Measurements from ENCODE around the gene TAF10. TPM values are rescaled to one million over a fixed set of nuclear protein-coding genes. Genes with fewer than 3 reads are reported as not detected.

TAF10 gene
- total RNA-seq, 1 donor from 2014 or later, result 141 TPM

DNA sequence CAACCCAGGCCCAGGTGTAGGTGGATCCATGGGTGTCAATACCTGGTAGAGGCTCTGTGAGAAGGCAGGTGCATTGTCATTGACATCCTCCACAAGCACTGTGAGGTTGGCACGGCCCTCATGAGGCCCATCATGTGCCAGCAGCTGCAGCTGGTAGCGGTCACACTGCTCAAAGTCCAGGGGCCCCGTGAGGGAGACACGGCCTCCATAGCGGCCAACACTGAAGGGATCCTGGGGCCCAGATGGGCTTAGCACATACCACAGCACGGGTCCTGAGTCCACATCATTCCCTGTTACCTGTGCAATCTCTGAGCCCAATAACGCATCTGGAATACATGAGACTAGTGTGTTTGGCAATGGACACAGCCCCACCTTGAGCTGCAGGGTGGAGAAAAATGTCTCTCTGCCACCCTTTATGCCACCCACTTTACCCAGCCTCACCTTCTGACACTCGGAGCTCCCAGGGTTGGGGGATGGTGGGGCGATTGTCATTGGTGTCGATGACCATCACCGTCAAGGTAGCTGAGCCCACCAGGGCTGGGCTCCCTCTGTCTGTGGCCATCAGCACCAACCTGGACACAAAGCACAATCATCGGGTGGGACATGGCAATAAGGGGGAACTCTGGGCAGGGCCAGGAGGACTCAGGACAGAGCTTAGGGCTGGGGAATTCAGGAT, 13.3 kb upstream of the TAF10 start:
- H3K27ac Mint-ChIP-seq, result no peak overlapping the region
- H3K4me3 Mint-ChIP-seq, result no peak overlapping the region

DNA sequence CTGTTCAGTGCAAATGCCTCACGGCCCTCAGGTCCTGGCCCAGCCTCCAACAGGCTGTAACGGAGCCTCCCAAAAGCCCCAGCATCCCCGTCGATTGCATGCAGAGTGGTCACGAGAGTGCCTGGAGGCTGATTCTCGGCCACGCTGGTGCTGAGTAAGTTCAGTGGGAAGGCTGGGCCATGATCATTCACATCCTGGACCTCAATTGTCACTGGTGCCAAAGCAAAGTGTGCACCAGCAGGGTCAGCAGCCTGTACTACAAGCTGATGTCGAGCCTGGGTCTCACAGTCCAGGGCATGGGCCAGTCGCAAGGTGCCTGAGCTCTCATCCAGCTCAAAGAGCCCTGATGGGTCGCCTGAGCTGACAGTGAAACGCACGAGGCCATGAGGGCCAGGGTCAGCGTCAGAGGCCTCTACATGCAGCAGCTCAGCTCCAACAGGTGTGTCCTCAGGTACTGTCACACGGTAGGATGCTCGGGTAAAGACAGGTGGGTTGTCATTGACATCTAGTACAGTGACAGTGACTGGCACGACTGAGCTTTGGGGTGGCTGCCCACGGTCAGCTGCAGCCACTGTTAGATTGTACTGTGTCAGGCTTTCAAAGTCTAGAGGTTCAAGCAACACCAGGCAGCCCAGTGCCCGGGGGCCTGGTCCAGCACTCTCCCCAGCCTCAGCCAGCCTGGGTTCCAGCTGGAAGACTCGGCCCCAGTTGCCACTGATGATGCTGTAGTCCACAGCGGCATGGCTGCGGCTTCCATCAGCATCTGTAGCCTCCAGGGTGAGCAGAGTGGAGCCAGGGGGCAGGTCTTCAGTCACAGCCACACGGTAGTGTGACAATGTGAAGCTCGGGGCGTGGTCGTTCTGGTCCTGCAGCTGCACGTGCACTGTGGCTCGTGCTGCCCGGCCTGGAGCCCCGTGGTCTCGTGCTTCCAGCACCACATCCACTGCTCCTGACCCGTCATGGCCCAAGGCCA, 11.7 kb upstream of the TAF10 start:
- H3K27ac Mint-ChIP-seq, result no peak overlapping the region
- H3K4me1 Mint-ChIP-seq, result peaks cover 16% of the 10 kb centered on the region
- no peak for DNase-seq
- intact Hi-C loops (cut with micrococcal nuclease), result no loop called here
- H3K27me3 Mint-ChIP-seq, result no peaks in the 10 kb centered on the region
- no peaks in the 10 kb centered on the region for H3K9me3 Mint-ChIP-seq
- H3K4me3 Mint-ChIP-seq, result no peak overlapping the region
- no peaks in the 10 kb centered on the region for H3K36me3 Mint-ChIP-seq (ENCODE audit: low read depth)

More for the DNA sequence above, 13.3 kb upstream of the TAF10 start:
- peaks cover 16% of the 10 kb centered on the region for H3K4me1 Mint-ChIP-seq
- H3K36me3 Mint-ChIP-seq (ENCODE audit: low read depth), result no peaks in the 10 kb centered on the region
- intact Hi-C loops (cut with micrococcal nuclease), result no loop called here
- no peak for DNase-seq
- no peaks in the 10 kb centered on the region for H3K9me3 Mint-ChIP-seq
- no peaks in the 10 kb centered on the region for H3K27me3 Mint-ChIP-seq

DNA sequence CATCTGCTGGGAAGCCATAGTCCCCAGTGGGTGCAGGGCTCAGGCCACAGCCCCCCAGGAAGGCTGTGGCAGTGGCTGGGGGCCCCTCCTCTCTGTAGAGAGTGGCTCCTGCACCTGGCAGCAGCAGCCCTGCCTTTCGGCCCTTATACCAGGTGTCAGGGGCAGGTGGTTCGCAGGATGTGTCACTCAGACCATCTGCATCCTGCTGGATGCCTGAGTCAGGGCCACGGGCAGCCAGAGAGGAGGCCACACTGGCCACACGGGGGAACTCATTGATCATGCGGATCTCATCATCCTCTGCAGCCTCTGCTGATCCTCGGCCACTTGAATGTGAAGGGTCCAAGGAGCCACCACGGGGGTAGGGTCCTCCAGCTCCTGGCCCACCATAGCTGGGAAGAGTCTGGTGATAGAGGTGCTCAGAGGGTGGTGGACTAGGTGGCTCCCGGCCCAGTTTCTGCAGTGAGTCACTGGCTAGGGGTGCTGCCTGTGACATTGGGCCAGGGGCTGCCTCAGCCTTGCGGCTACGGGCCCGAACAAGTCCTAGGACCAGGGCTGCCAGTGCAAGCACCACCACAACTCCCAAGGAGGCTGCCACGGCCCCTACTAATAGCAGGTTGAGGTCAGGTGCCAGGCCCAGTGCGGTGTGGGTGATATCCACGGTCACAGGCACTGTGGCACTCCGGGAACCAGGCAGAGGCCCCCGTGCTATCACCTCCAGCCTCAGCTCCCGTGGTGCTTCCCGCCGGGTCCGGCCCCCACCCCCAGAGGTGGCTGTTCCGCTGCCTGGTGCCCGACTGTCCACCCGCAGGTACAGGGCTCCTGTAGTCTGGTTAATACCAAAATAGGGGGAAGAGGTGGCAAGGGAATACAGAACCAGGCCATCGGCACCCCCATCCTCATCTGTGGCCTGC, 10.5 kb upstream of the TAF10 start:
- H3K36me3 Mint-ChIP-seq (ENCODE audit: low read depth), result no peaks in the 10 kb centered on the region
- no peak overlapping the region for H3K4me3 Mint-ChIP-seq
- H3K27ac Mint-ChIP-seq, result no peak overlapping the region
- no peaks in the 10 kb centered on the region for H3K9me3 Mint-ChIP-seq
- no peak for DNase-seq
- H3K4me1 Mint-ChIP-seq, result peaks cover 9% of the 10 kb centered on the region
- intact Hi-C loops (cut with micrococcal nuclease), result no loop called here
- H3K27me3 Mint-ChIP-seq, result no peaks in the 10 kb centered on the region

DNA sequence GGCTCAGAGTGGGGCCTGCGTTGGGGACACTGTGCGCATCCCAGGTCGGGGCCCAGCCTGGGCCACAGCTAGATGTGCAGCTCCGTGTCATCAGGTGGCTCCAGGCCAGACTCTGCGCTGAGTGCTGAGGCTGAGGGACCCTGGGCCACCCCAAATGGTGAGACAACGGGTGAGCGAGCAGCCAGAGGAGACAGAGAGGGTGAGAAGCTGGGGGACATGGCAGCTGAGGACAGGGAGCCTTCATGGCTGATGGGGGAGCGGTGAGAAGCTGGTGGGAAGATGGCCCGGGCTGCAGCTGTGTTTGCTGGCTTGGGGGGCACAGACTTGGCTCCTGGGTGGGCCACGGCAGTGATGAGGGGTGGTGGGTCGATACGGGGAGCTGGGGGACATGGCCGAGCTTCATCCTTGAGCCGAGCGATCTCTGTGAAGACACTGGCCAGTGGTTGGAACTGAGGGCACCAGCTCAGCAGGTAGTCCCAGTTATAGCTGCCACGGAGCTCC, 9.7 kb upstream of the TAF10 start:
- Mint-ChIP-seq H3K36me3 (ENCODE audit: low read depth) (peaks cover under 1% of the 10 kb centered on the region), H3K9me3 (no peaks in the 10 kb centered on the region), H3K27me3 (no peaks in the 10 kb centered on the region), H3K4me3 (no peak overlapping the region), H3K27ac (no peak overlapping the region), H3K4me1 (peaks cover 4% of the 10 kb centered on the region)
- DNase-seq, result no peak
- intact Hi-C loops (cut with micrococcal nuclease), result no loop called here

DNA sequence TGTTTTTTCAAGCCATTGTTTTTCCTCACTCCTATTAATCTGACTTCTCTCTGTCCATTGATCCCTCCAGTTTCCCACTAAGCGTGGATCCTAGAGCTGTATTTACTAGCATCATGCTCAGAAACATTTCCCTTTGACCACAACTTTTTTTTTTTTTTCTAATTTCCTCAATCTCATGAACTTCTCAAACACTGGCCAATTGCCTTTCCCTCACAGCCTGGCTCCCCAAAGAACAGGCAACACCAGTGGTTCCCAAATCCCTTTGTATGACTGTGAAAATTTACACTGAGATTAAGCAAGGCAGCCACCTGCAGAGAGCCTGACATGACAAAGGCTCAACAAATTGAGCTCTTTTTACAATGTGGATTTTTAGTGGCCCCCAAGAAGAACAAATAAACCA, 8.6 kb upstream of the TAF10 start:
- no peaks in the 10 kb centered on the region for H3K9me3 Mint-ChIP-seq
- H3K27me3 Mint-ChIP-seq, result no peaks in the 10 kb centered on the region
- no peak overlapping the region for H3K27ac Mint-ChIP-seq
- H3K36me3 Mint-ChIP-seq (ENCODE audit: low read depth), result peaks cover 9% of the 10 kb centered on the region
- intact Hi-C loops (cut with micrococcal nuclease), result no loop called here
- H3K4me1 Mint-ChIP-seq, result peaks cover 3% of the 10 kb centered on the region
- no peak overlapping the region for H3K4me3 Mint-ChIP-seq
- DNase-seq, result no peak

DNA sequence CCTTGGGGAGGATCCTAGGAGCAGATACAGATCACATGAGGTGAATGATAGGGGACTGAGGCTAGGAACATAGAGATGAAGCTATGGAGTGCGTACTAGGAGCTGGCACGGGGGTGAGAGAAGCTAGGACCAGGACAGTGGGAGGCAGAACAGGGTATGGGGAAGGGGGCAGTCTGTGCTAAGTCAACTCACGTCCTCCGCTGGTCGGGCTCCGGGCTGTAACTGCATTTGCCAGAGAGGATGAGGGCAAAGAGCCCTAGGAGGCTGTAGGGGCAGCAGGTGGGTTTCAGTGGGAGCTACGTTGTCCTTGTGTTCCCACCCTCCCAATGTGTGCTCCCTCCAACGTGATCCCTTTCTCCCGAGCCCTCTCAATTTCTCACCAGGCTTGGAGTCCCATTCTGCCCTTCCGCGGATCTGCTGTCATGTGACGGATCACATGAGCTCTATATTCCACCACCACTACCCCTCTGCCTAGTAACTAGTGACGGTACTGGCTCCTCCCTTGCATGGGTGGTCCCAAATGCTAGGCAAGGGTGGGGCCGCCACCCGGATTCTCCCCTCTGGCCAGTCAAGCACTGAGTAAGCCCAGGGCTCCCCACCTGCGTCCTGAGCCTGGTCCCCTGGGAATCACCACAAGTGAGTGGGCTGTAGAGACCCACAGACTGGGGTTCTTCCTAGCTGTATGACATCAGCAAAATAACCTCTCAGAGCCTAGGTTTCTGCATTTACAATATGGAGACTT, 7.2 kb upstream of the TAF10 start, which contains the start of gene TPP1:
Gene TPP1 (minus strand): TSS at position 419 of the 742 bp plus-strand sequence. CDS start 22 bp downstream, at position 397.
- Mint-ChIP-seq H3K9me3 (no peaks in the 10 kb centered on the region), H3K4me1 (peaks cover 3% of the 10 kb centered on the region), H3K36me3 (ENCODE audit: low read depth) (peaks cover 22% of the 10 kb centered on the region), H3K27ac (no peak within 1 kb of the TSS), H3K4me3 (no peak within 1 kb of the TSS), H3K27me3 (no peaks in the 10 kb centered on the region)
- intact Hi-C loops (cut with micrococcal nuclease), result loop anchor here (1.0 to 2.0 kb wide), 4 partner anchors 8 to 64 kb away; partner anchors contain the start of genes ILK, MRPL17 and RRP8
- DNase-seq, result peak; percentile 98

DNA sequence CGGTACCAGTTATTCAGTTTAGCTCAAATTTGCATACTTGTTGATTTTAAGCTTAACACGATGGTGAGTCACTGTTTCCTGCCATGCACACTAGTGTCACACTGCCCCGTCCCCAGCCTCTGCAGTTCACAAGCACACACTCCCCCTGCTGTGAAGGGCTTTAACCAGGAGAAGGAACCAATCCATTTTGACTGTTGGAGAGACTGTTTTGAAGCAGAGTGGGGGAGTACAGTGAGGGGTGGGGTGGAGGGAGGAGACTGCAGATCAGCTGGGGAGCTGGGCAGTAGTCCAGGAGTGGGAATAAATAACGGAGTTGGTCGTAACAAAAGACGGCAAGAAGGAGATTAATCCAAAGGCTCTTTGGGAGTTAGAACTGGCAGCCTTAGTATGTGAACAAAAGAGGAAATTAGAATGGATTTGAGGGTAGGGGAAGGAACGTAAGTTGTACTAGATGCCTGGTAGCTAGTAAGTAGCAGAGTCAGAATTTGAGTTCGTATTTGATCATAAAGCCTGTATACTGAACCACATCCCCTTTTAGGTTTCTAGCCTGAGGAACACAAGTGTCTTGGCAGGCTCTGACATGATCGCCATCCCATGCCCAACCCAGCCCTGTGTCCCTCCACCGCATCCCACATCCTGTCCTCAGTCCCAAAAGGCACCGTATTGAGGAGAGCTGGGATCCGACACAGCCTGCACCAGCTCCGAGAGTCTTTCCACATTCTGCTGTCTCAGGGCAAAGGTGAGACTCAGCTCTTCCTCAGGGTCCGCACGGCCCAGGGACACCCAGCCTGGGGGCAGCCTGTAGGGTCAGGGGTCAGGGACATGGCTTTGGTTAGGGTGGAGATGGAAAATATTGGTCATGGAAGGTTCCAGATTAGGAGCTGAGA, 6.3 kb upstream of the TAF10 start:
- Mint-ChIP-seq H3K36me3 (ENCODE audit: low read depth) (peaks cover 22% of the 10 kb centered on the region), H3K27me3 (no peaks in the 10 kb centered on the region), H3K9me3 (no peaks in the 10 kb centered on the region), H3K4me1 (peaks cover 3% of the 10 kb centered on the region), H3K27ac (no peak overlapping the region), H3K4me3 (no peak overlapping the region)
- DNase-seq, result peak; percentile 83
- intact Hi-C loops (cut with micrococcal nuclease), result loop anchor here (1.0 to 2.0 kb wide), 4 partner anchors 7 to 65 kb away; partner anchors contain the start of genes ILK, MRPL17 and RRP8

DNA sequence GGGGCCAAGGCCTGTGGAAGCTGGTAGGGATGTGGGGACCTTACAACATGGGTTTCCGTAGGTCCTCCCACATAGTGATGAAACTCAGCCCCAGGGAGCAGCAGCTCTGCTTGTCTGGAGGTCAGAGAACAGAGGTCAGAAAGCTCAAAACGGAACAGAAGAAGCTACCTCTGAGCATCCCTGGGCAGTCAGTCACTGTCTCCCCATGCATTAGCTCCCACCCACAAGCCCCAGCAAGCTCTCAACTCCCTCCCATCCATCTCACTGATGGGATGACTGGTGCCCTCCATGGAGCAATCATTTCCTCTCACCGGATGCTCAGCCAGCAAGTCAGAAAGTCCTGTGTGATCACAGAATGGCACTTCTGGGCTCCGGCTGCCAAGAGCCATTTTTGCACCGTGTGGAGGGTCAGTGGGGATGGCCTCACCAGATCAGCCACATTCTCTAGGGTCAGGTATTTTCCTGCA, 5.3 kb upstream of the TAF10 start:
- Mint-ChIP-seq H3K27ac (peak overlapping the region; percentile 41), H3K4me3 (no peak overlapping the region), H3K36me3 (ENCODE audit: low read depth) (peaks cover 22% of the 10 kb centered on the region), H3K27me3 (no peaks in the 10 kb centered on the region), H3K4me1 (peaks cover 3% of the 10 kb centered on the region), H3K9me3 (no peaks in the 10 kb centered on the region)
- intact Hi-C loops (cut with micrococcal nuclease), result no loop called here
- no peak for DNase-seq

DNA sequence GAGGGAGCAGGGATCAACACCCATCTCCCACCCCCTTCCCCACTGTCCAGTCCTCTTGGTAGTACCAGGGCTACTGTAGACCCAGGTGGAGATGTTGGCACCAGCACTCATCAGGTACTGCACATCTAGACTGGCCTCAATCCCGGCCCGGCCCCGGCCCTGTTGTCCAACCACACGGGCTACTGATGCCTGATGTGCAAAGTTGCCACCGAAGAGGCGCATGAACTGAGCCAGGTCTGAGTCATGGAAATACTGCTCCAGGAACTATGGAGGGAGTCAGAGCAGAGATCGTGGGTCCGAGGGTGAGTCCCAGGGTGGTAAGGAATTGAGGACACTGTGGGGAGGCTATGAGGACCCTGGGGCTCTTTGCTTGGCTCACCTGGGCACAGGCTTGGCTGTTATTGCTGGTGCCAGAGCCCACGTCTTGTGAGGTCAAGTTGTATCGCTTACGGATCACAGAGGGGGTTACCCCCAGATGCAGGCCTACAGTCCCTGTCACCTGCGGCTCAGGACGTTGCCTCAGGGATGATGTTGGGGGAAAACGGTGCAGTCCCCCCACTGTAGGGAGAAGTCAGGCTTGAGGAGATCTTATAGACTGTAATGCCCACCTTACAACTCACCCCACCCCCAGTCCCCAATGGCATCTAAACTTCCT, 4.7 kb upstream of the TAF10 start:
- H3K27me3 Mint-ChIP-seq, result no peaks in the 10 kb centered on the region
- DNase-seq, result no peak
- H3K9me3 Mint-ChIP-seq, result no peaks in the 10 kb centered on the region
- no peak overlapping the region for H3K4me3 Mint-ChIP-seq
- H3K36me3 Mint-ChIP-seq (ENCODE audit: low read depth), result peaks cover 22% of the 10 kb centered on the region
- no peak overlapping the region for H3K27ac Mint-ChIP-seq
- H3K4me1 Mint-ChIP-seq, result peaks cover 3% of the 10 kb centered on the region
- intact Hi-C loops (cut with micrococcal nuclease), result no loop called here

DNA sequence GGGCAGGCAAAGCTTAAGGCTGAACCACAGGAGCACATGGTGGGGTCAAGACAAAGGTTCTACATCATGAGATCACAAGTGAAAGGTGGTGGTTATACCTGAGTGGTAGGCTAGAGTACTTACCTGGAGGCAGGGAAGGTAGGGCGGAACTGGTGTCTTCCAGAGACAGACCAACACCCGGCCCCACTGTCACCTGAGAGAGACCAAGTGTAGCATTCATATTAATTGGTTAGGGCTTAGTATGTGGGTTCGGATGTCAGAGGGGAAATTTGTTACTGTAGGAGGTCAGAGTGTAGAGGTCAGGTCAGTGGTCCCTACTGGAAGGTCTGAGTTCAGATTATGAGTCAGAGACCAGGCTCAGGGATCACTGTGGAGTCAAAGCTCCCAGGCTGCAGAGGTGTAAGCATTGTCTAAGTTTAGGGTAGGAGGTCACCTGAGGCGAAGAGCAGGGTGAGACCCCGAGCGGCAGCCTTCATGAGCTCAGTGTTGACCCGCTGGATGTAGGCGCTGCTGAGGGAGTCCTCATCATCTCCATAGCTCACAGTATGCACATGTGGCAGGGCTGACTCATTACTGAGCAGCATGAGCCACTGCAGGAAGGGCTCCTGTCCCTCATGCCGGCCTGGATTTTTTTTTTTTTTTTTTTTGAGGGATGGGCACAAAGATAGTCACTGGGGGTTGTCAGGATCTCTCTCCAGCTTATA, 4.0 kb upstream of the TAF10 start:
- no peak overlapping the region for H3K4me3 Mint-ChIP-seq
- H3K36me3 Mint-ChIP-seq (ENCODE audit: low read depth), result peaks cover 28% of the 10 kb centered on the region
- intact Hi-C loops (cut with micrococcal nuclease), result no loop called here
- H3K4me1 Mint-ChIP-seq, result peaks cover 8% of the 10 kb centered on the region
- no peak overlapping the region for H3K27ac Mint-ChIP-seq
- H3K9me3 Mint-ChIP-seq, result no peaks in the 10 kb centered on the region
- no peak for DNase-seq
- no peaks in the 10 kb centered on the region for H3K27me3 Mint-ChIP-seq

DNA sequence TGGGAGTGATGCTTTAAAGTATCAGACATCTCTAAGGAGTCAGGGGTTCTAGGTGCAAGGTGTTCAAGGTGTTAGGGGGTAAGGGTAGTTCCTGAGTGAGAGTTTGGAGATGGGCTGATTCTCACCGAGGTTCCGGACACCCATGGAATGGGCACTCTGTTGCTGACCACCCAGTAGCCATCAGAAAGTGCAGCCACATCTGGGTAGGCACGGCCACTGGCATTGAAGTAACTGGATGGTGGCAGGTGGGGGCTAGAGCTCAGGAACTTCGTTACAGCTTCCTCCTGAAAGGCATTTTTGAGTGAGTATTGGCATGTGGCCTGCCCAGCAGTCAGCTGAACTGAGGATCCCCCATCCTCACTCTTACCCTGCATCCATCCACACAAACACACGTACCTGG, 3.0 kb upstream of the TAF10 start:
- no peaks in the 10 kb centered on the region for H3K9me3 Mint-ChIP-seq
- DNase-seq, result no peak
- peaks cover 38% of the 10 kb centered on the region for H3K36me3 Mint-ChIP-seq (ENCODE audit: low read depth)
- no peaks in the 10 kb centered on the region for H3K27me3 Mint-ChIP-seq
- H3K4me1 Mint-ChIP-seq, result peaks cover 14% of the 10 kb centered on the region
- no peak overlapping the region for H3K4me3 Mint-ChIP-seq
- intact Hi-C loops (cut with micrococcal nuclease), result no loop called here
- H3K27ac Mint-ChIP-seq, result no peak overlapping the region
